GM12874 (cell line): ENCODE data around the gene ANKRD44.

ENCODE experiments used
- CTCF ChIP-seq: IDR thresholded peaks from 2 replicates; pipeline ENCODE4 v1.5.1; 2011; ENCODE audit warnings: low read depth, mild to moderate bottlenecking, control low read depth, low read length, moderate library complexity; ENCODE audit not compliant: insufficient read depth

ANKRD44 gene

GRCh38 chr2:197096649-197097048 is 213.9 kb downstream of the ANKRD44 start:
- TF ChIP-seq CTCF, result no peak

- TF ChIP-seq CTCF, result no peak
Measured at GRCh38 chr2:197092431-197092830, 218.1 kb downstream of the ANKRD44 start.

- no peak for TF ChIP-seq CTCF
Measured at GRCh38 chr2:197090742-197091367, 219.7 kb downstream of the ANKRD44 start.

GRCh38 chr2:197089655-197090054 is 220.9 kb downstream of the ANKRD44 start:
- no peak for TF ChIP-seq CTCF

GRCh38 chr2:197088694-197089093 is 221.9 kb downstream of the ANKRD44 start:
- no peak for TF ChIP-seq CTCF

- TF ChIP-seq CTCF, result no peak
Measured at GRCh38 chr2:197086500-197086899, 224.1 kb downstream of the ANKRD44 start.

GRCh38 chr2:197085665-197086064 is 224.9 kb downstream of the ANKRD44 start:
- no peak for TF ChIP-seq CTCF

GRCh38 chr2:197081294-197081693 is 229.3 kb downstream of the ANKRD44 start:
- no peak for TF ChIP-seq CTCF
